IMR-90 (cell line): ENCODE data around the gene RIMKLA. TPM values are rescaled to one million over a fixed set of nuclear protein-coding genes. Genes with fewer than 3 reads are reported as not detected.

Source experiments
- ATAC-seq: fragments of 200-7000 bp; cut with Tn5 transposase; 2 replicates; pipeline ENCODE4 v1.9.1; 2020; ENCODE audit warnings: low read depth, mild to moderate bottlenecking, moderate library complexity
- BruUV-seq: library from RNA; stranded (reverse); fragments of 400-500 nt; replicated peaks from 2 replicates; lab custom pipeline; 2021; lab: Mats Ljungman, UMichigan
- CTCF ChIA-PET: fragments of 300-600 bp; formaldehyde crosslinking; extraction: SDS; loops from one replicate; lab custom pipeline; 2021; ENCODE audit warnings: antibody characterized with exemption; lab: Yijun Ruan, JAX
- POLR2A ChIA-PET: fragments of 300-600 bp; sonication (Branson Sonifier 250); formaldehyde crosslinking; loops from one replicate; lab custom pipeline; 2022; ENCODE audit warnings: antibody characterized with exemption; ENCODE audit not compliant: unreplicated experiment; lab: Charles Lee
- DNase-seq: peaks from one replicate; pipeline ENCODE4 v3.0.0; 2013
- H2AFZ ChIP-seq: replicated peaks from 2 replicates; pipeline ENCODE3; 2013; ENCODE audit warnings: low read length, mild to moderate bottlenecking; ENCODE audit not compliant: poor library complexity
- H2AK5ac ChIP-seq: 2 replicates; pipeline ENCODE4 v1.6.1; 2013; ENCODE audit warnings: low read depth, low read length, inconsistent platforms
- H2AK9ac ChIP-seq: replicated peaks from 2 replicates; pipeline ENCODE3; 2013; ENCODE audit warnings: mild to moderate bottlenecking, low read depth, low read length, moderate library complexity; ENCODE audit not compliant: poor library complexity
- H2BK120ac ChIP-seq: 2 replicates; pipeline ENCODE4 v1.6.1; 2013; ENCODE audit warnings: low read depth, low read length, inconsistent platforms
- H2BK15ac ChIP-seq: 3 replicates; pipeline ENCODE4 v1.6.1; 2013; ENCODE audit warnings: low read depth, low read length, inconsistent platforms
- H2BK20ac ChIP-seq: 2 replicates; pipeline ENCODE4 v1.6.1; 2013; ENCODE audit warnings: low read depth, mild to moderate bottlenecking, inconsistent platforms, low read length, moderate library complexity
- H2BK5ac ChIP-seq: 2 replicates; pipeline ENCODE4 v1.6.1; 2013; ENCODE audit warnings: mild to moderate bottlenecking, low read depth, low read length, inconsistent platforms; ENCODE audit not compliant: poor library complexity, severe bottlenecking
- H3K14ac ChIP-seq: replicated peaks from 2 replicates; pipeline ENCODE4 v1.6.1; 2013; ENCODE audit warnings: low read depth, low read length, inconsistent platforms
- H3K18ac ChIP-seq: 2 replicates; pipeline ENCODE4 v1.6.1; 2013; ENCODE audit warnings: low read depth, low read length, control low read depth
- H3K23ac ChIP-seq: 2 replicates; pipeline ENCODE4 v1.6.1; 2013; ENCODE audit warnings: low read depth, low read length, inconsistent platforms
- H3K27ac ChIP-seq: 2 replicates; pipeline ENCODE4 v1.5.1; 2013; ENCODE audit warnings: mild to moderate bottlenecking, control low read depth, low read length; ENCODE audit not compliant: insufficient read depth
- H3K27me3 ChIP-seq: 2 replicates; pipeline ENCODE4 v1.6.1; 2013; ENCODE audit warnings: low read length; ENCODE audit not compliant: control insufficient read depth, insufficient read depth
- H3K36me3 ChIP-seq: 2 replicates; pipeline ENCODE4 v1.6.1; 2013; ENCODE audit warnings: low read length, mixed read lengths; ENCODE audit not compliant: control insufficient read depth, insufficient read depth
- H3K4ac ChIP-seq: 2 replicates; pipeline ENCODE4 v1.6.1; 2013; ENCODE audit warnings: low read depth, low read length, inconsistent platforms
- H3K4me1 ChIP-seq: 2 replicates; pipeline ENCODE4 v1.6.1; 2013; ENCODE audit warnings: low read length, mixed read lengths; ENCODE audit not compliant: control insufficient read depth, insufficient read depth
- H3K4me2 ChIP-seq: 2 replicates; pipeline ENCODE4 v1.6.1; 2013; ENCODE audit warnings: low read depth, mild to moderate bottlenecking, control low read depth, low read length, moderate library complexity
- H3K4me3 ChIP-seq: 2 replicates; pipeline ENCODE4 v1.5.1; 2013; ENCODE audit warnings: low read depth, mild to moderate bottlenecking, control low read depth, low read length, moderate library complexity; ENCODE audit not compliant: insufficient read depth
- H3K56ac ChIP-seq: 2 replicates; pipeline ENCODE4 v1.6.1; 2013; ENCODE audit warnings: low read length, inconsistent platforms; ENCODE audit not compliant: insufficient read depth; ENCODE audit errors: extremely low read depth
- H3K79me1 ChIP-seq, 2 experiments: 2 replicates each; pipeline ENCODE4 v1.6.1; 2013; ENCODE audit warnings: low read length in 2 of 2, inconsistent platforms in 1 of 2, low read depth in 1 of 2
- H3K9ac ChIP-seq: 2 replicates; pipeline ENCODE4 v1.6.1; 2013; ENCODE audit warnings: low read depth, low read length, control low read depth
- H3K9me1 ChIP-seq: 2 replicates; pipeline ENCODE4 v1.6.1; 2013; ENCODE audit warnings: low read length, inconsistent platforms; ENCODE audit not compliant: insufficient read depth
- H3K9me3 ChIP-seq: 2 replicates; pipeline ENCODE4 v1.6.1; 2013; ENCODE audit warnings: low read length; ENCODE audit not compliant: control insufficient read depth, insufficient read depth
- H4K20me1 ChIP-seq: 2 replicates; pipeline ENCODE4 v1.6.1; 2013; ENCODE audit warnings: low read length, inconsistent platforms; ENCODE audit not compliant: insufficient read depth
- H4K5ac ChIP-seq: 2 replicates; pipeline ENCODE4 v1.6.1; 2013; ENCODE audit warnings: mild to moderate bottlenecking, low read depth, low read length, control low read depth
- H4K8ac ChIP-seq, 2 experiments: 2 replicates each; pipeline ENCODE4 v1.6.1; 2013; ENCODE audit warnings: low read depth in 2 of 2, low read length in 2 of 2, control low read depth in 1 of 2, inconsistent platforms in 1 of 2
- H4K91ac ChIP-seq: 2 replicates; pipeline ENCODE4 v1.6.1; 2013; ENCODE audit warnings: low read depth, low read length, inconsistent platforms; ENCODE audit not compliant: insufficient read depth
- MAZ ChIP-seq: IDR thresholded peaks from 2 replicates; pipeline ENCODE4 v1.6.1; 2012; ENCODE audit warnings: low read depth, mild to moderate bottlenecking, low read length, improper control_type of control experiment, moderate library complexity, borderline replicate concordance
- MXI1 ChIP-seq: IDR thresholded peaks from 2 replicates; pipeline ENCODE4 v1.6.1; 2012; ENCODE audit warnings: low read depth, mild to moderate bottlenecking, low read length, moderate library complexity, borderline replicate concordance
- RAD21 ChIP-seq: IDR thresholded peaks from 2 replicates; pipeline ENCODE4 v1.6.1; 2012; ENCODE audit warnings: low read length, improper control_type of control experiment
- RCOR1 ChIP-seq: IDR thresholded peaks from 2 replicates; pipeline ENCODE4 v1.6.1; 2012; ENCODE audit warnings: mild to moderate bottlenecking, low read length, improper control_type of control experiment; ENCODE audit not compliant: insufficient replicate concordance
- USF2 ChIP-seq: fragments of 150-350 bp; IDR thresholded peaks from 2 replicates; pipeline ENCODE4 v1.6.1; 2017; ENCODE audit warnings: mild to moderate bottlenecking, antibody characterized with exemption, low read length, low read depth
- dilution Hi-C: fragments of 300-500 bp; cut with HindIII; formaldehyde crosslinking; loops from one replicate; pipeline ENCODE4 v1.14.3; 2018; ENCODE audit warnings: low sequenced_read_pairs; ENCODE audit not compliant: unreplicated experiment
- in situ Hi-C: fragments of 300-500 bp; cut with MboI; formaldehyde crosslinking; loops from 3 replicates; pipeline ENCODE4 v1.14.3; 2019; ENCODE audit warnings: low sequenced_read_pairs, inconsistent platforms, mixed read lengths
- intact Hi-C: fragments of 100-400 bp; cut with micrococcal nuclease; formaldehyde crosslinking; loops from 2 replicates; pipeline ENCODE4 v1.10.0; 2022
- polyA plus RNA-seq, 3 experiments: library from polyadenylated mRNA; depleted of rRNA; stranded (reverse); fragments of >200 nt; gene quantifications; 2 replicates each; pipeline ENCODE4 v1.2.3, GENCODE V29; 2012; ENCODE audit warnings: low replicate concordance in 1 of 3
- total RNA-seq: library from RNA; depleted of rRNA; stranded (reverse); fragments of >200 nt; gene quantifications from 2 replicates; pipeline ENCODE4 v1.2.3, GENCODE V29; 2012
- TF ChIP-seq, protein P1 (sequence below): conservative IDR thresholded peaks from 2 replicates; pipeline ENCODE4 v1.5.1; 2012; ENCODE audit warnings: mild to moderate bottlenecking, low read depth, low read length, improper control_type of control experiment

RIMKLA gene
- total and polyA plus RNA-seq, 2 of the 4 experiments (the other 2 are of a cell fraction) = not detected

- Histone ChIP-seq H3K18ac (no peak overlapping the region), H2BK120ac (no peak overlapping the region), H3K14ac (no peak overlapping the region), H2AFZ (no peak overlapping the region), H3K79me1 (no peaks in the 10 kb centered on the region), H3K56ac (no peak overlapping the region), H2AK5ac (no peak overlapping the region), H2BK20ac (no peak overlapping the region), H4K5ac (no peak overlapping the region), H3K9me1 (no peaks in the 10 kb centered on the region), H3K23ac (no peak overlapping the region), H3K36me3 (no peaks in the 10 kb centered on the region), H2BK15ac (no peak overlapping the region), H3K9me3 (0 out of 2 replicates have a peak, but pooled peaks cover 2% of the 10 kb centered on the region), H2AK9ac (no peak overlapping the region), H4K20me1 (no peaks in the 10 kb centered on the region), H4K8ac (no peak overlapping the region), H3K9ac (no peak overlapping the region), H3K4ac (no peak overlapping the region), H3K27me3 (peaks cover 2% of the 10 kb centered on the region), H3K4me3 (no peak overlapping the region), H3K4me2 (no peak overlapping the region), H2BK5ac (no peak overlapping the region), H4K91ac (no peak overlapping the region), H3K27ac (no peak overlapping the region), H3K4me1 (no peaks in the 10 kb centered on the region)
- DNase-seq = no peak
- intact Hi-C loops (no loop called here), in situ Hi-C loops (no loop called here), dilution Hi-C loops (no loop called here)
- no peak for ATAC-seq
- no TSS peak for BruUV-seq
- ChIA-PET POLR2A (no interaction called here), CTCF (no interaction called here)
- TF ChIP-seq, protein P1, sequence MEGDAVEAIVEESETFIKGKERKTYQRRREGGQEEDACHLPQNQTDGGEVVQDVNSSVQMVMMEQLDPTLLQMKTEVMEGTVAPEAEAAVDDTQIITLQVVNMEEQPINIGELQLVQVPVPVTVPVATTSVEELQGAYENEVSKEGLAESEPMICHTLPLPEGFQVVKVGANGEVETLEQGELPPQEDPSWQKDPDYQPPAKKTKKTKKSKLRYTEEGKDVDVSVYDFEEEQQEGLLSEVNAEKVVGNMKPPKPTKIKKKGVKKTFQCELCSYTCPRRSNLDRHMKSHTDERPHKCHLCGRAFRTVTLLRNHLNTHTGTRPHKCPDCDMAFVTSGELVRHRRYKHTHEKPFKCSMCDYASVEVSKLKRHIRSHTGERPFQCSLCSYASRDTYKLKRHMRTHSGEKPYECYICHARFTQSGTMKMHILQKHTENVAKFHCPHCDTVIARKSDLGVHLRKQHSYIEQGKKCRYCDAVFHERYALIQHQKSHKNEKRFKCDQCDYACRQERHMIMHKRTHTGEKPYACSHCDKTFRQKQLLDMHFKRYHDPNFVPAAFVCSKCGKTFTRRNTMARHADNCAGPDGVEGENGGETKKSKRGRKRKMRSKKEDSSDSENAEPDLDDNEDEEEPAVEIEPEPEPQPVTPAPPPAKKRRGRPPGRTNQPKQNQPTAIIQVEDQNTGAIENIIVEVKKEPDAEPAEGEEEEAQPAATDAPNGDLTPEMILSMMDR = no peak
- TF ChIP-seq MAZ = no peak
- TF ChIP-seq MXI1 = no peak
- TF ChIP-seq RAD21 = no peak
- no peak for TF ChIP-seq RCOR1
- no peak for TF ChIP-seq USF2
Observed at GRCh38 chr1:42449256-42449655, 68.7 kb downstream of the RIMKLA start.
